SW480 (cell line): ENCODE data around the gene CLEC19A.
"Not testable (repeated sequence)": the region's sequence is repeated elsewhere in the genome, so short reads cannot be mapped to it uniquely, and the experiment has no call there.

Source experiments
- DNase-seq: peaks from one replicate; pipeline ENCODE4 v3.0.0-alpha.2; 2016; ENCODE audit warnings: low spot score

The CLEC19A gene

DNA sequence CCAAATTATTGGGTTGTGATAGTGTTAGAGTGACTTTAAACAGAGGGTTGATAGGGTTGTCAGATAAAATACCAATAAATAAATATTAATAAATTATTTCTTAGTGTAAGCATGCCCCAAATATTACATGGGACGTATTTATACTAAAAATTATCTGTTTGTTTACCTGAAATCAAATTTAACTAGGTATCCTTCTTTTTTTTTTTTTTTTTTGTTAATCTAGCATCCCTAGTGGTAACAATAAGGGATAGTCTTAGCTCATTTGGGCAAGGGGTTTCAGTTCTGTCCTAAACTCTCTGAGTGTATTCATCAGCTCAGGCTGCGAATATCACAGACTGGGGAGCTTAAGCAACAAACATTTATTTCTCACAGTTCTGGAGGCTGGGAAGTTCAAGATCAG, 1.3 kb downstream of the CLEC19A start:
- no peak for DNase-seq

DNA sequence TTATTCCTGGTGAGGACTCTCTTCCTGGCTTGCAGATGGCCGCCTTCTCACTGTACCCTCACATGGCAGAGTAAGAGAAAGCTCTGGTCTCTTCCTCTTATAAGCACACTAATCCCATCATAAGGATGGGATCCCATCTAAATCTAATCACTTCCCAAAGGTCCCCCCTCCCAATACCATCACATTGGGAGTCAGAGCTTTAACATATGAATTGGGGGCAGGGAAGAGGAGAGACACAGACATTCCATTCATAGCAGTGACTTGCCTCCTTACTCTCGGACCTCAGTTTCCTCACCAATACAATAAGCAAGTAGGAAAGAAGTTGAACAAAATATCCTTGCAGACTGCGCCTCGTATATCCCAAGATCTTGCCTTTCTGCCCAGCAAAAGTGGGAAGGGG, 1.7 kb downstream of the CLEC19A start:
- DNase-seq, result no peak

DNA sequence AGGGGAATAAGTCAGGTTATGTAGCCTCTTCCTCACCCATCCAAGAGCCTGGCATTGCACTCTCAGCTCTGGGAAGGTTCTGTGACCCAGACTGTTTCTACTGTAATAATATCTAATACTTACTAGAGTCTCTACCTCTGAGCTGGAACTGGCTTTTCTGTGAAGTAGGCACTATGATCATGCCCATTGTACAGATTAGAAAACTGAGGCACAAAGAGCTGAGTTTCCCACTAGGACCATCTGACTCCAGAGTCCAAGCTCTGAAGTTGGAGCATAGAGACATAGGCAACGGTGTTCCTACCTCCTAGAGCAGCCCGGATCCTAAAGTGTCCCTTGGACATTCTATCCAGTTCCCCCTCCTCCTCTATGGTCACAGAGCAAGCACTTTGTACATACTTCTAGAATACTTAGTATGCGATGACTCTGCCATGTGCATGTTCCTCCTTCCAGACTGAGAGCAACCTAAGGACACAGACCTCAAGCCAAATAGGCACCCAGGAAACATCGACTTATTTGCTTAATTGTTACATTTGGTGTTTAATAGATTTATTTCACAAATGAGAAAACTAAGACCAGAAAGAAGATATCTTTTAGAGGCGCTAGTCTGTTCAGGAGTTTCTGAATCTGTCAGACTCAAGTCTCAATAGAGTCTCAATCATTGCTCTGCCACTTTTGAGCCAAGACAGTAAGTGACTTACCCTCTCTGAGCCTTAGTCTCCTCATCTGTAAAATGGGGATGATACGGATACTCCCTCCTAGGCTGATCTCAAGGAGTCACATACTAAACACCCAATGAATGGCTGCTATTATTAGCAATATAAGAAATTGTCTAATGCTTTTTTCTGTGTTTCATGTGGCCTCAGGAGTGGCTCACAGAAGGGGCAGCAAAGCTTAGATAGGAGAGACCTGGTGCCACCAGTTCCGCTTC, 3.6 kb downstream of the CLEC19A start:
- no peak for DNase-seq

DNA sequence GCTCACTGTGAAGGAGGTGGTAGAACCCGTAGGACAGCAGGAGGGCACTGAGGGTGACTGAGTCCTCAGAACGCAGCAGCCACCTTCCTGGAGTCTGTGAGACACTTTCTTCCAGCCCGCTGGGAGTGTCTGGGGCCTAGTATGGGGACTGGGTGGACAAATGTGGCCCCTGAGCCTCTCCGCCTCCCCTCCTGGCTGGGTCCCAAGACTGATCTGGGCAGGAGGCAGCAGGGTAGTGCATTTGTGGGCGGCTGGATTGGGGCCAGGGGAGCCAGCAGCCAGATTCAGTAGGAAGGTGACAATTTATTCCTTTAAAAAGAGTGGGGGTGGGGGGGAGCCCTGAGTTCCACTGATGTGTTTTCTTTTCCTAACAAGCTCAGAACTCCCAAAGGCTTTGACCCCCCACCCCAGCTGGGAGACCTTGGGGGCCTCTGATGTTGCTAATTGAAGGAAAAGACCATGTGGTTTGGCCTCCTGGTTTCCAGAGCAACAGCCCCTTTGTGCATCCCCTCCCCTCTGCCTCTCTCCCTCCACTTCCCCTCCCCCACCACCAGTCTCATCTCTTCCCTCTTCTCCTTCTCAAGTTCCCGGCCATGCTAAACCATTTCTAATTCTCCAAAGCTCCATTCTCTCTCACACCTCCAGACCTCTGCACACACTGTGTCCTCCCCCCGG, 4.4 kb downstream of the CLEC19A start:
- DNase-seq, result no peak

DNA sequence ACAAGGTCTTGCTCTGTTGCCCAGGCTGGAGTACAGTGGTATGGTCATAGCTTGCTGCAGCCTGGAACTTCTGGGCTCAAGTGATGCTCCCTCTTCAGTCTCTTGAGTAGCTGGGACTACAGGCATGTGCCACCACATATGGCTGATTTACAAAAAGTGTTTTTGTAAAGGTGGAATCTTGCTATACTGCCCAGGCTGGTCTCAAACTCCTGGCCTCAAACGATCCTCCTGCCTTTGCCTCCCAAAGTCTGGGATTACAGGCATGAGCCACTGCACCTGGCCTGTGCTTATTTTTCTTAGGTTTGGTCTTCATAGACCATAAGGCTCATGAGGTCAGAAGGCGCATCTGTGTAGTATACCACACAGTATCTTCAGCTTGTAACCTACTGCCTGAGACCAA, 5.3 kb downstream of the CLEC19A start:
- no peak for DNase-seq

DNA sequence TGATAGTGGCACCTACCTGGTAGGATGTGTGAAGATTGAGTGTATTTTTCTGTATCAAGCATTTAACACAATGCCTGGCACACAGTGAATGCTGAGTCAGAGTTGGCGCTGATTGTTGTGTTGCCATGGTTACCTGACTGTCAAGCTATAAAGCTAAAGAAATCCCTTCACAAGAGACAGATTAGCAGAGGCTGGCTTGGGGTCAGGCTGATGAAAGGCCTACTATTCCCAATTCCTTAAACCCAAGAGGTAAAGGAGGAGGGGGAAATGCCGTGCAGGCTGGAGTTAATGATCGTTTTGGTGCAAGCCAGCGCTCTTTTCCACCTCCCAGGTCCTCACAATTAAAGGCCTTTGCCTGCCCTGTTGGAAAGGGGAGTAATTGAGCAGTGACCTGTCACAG, 5.9 kb downstream of the CLEC19A start:
- DNase-seq, result no peak

DNA sequence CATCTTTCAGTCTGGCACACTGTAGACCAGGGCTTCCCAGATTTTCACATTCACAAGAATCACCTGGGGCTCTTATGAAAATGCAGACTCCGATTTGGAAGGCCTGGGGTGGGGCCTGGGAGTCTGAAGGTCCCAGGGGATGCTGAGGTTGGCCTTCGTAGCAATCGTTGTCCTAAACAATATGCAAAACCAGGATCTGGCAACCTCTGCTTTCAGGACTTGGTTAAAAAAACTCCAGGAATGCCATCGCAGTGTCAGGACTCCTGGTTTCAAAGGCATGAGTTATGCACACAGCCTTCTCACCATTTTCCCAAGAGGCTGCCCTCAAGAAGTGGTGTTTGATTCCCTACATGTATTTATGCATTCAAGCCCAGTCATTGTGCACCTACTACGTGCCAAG, 6.7 kb downstream of the CLEC19A start:
- no peak for DNase-seq

DNA sequence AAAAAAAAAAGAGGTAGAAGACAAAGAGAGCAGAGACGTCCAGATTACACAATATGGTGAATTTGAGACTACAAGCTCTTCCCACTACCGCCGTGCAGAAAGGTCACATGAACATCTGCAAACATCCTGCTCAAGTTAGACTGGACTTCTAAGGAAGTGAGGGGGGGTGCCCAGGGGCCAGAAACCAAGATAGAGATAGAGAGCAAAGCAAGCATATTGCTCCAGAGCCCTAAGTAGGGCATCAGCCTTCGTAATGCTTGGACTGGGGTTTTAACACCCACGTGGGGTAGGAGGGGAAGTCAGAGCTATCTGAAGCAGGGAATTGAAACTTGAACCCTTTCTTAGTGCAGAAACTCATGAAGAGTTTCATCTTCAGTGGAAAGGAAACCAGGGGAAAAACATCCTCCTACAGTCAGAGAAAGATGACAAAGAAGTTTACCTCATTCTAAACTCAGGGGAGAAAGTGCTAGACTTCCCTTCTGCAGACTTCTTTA, 8.7 kb downstream of the CLEC19A start:
- DNase-seq, result no peak

DNA sequence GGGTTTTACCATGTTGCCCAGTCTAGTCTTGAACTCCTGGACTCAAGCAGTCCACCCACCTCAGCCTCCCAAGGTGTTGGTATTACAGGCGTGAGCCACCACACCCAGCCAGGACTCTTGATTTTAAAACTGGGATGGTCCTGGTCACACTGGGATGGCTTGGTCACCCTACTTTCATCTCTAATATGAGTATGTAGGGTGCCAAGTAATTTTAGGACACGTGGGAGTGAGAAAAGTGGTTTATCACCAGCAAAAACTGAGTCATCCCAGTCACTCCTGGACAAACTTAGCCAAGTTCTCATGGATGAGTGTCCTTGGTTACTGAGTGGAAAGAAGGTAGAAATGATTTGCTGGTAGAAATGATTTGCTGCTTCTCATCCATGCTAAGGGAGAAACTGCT, 9.9 kb downstream of the CLEC19A start:
- no peak for DNase-seq

DNA sequence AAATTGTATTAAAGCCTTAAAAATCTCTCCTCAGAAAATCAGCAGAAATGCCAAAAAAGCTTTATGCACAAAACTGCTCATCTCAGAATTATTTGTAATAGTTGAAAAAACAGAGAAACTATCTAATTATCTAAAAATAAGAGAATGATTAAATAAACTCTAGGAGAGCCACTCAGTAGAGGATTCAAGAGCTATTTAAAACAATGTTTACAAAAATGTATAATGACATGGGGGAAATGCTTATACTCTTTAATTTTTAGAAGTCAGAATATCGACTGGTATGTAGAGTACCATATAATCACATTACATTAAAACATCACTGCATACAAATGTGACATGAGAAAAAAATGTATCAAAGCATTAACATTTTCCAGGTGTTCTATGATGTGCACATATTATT, 11.9 kb downstream of the CLEC19A start:
- no peak for DNase-seq

DNA sequence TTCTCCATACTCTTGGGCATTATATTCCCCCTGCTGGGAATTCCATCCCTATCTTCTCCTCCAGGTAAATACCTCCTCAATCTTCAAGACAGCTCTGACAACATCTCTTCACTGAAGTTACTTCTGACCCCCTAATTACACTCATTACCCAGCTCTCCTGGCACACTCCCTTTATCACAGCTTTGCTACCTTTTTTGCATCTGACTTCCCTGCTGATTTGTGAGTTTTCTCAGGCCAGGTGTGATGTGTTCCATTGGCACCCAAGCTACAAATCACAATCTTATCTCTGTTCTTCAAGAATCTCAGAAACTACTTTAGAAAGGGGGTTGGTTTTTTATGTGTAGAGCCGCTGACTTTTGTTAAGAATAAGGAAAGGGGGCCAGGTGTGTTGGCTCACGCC, 14.0 kb downstream of the CLEC19A start:
- no peak for DNase-seq

DNA sequence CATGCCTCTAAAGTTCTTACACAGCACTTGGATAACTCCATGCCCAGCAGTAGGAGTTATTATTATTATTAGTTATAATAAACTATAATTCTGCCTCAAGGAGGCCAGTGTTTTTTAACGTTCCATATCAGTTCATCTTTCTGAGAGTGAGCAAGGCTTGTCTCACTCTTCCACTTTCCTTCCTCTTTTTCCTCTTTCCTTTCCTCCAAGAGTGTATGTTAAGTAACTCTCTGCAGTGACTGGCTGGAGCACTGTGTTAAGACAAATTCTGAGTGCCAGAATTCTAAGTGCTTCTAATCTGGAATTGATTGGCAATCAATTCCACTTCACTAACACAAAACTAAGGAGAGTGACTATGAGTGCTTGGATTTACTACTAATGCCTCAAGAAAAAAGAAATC, 16.4 kb downstream of the CLEC19A start:
- no peak for DNase-seq

DNA sequence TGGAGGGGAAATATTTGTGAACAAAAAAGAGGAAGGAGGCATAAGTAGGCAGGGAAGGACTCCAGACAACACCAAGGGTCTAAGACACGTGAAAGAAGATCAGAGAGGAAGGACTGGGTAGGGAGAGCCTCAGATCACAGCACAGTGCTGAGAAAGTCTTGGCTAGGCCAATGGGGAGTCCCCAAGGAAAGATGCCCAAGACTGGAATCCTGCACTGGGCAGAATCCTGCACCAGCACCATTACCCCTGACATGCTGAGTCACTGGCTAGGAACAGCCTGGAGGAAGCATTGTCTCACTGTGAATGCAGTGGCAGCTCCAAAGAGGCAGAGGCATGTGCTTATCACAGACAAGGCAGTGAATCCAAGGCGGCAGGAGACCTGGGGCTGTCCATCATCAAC, 19.2 kb downstream of the CLEC19A start:
- DNase-seq, result peak; percentile 12

DNA sequence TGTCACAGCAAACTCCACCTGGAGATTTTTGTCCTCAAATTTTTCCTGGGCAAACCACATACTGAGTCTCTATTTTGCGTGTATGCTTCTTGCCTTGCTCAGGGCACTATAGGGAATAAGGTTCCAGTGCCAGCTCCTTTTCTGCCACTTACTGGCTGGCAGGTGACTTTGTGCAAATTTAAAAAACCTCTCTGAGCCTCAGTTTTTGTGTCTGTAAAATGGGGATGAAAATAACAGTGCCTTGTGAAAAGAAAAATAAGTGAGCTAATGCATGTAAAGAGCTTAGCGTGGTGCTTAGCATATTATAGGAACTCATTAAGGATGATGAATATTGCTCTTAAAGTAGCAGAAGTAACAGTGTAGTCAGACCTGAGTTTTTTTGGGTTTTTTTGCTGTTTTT, 19.9 kb downstream of the CLEC19A start:
- no peak for DNase-seq

DNA sequence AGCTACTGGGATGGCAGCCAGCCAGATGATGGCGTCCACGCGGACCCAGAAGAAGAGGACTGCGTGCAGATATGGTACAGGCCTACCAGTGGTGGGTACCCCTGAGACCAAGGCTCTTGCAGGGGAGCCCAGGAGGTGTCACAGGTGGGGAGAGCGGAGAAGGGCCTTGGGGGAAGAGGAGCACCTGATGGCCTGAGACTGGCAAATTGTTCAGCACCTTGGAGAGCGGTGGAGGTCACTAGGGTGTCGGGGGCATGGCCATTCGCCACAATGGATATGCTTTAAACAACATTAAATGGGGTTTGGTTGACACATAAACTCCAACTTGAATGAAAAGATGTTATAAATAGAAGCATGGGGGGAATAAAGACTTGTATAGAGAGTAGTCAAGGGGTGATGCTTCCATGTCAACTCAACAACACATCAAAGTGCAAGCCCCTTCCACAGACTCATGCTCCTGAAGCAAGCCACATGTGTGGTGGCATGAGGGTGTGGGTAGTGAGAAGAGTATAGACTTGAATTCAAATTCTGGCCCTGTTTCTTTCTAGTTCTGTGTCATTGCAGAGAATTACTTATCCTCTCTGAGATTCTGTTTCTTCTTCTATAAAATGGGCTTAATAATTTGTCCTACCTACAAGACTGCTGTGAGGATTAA, 22.2 kb downstream of the CLEC19A start:
- DNase-seq, result no peak

DNA sequence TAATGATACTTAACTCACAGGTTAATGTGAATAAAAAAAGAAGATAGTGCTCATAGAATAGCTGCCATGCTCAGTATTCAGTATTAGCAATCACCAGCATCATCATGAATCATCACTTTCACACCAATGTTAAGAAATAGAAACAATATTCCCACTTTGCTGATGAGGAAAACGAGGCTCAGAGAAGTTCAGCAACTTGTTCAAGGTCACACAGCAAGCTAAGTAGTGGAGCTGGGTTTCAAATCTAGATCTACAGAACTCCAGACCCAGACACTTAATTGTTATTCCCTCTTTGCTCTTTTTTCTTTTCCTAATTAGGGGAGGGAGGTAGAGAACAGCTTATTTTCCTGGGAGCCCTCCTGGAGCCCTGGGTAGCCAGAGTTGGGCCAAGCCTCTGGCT, 22.9 kb downstream of the CLEC19A start:
- no peak for DNase-seq

DNA sequence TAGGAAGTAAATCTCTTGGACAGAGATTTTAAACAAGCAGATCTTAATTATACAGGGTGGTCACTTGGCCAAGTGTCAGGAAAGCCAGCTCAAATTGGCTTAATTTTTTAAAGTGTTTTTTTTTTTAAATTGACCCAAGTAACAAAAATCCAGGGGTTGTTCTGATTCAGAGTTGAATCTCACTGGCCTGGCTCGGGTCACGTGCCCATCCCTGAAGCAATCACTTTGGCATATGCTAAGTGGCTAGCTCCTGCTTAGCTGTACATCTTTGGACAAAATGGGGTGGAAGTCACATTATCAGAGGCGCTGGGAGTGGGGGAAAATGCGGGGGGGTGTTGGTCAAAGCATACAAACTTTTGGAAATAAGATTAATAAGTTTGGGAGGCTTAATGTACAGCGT, 23.6 kb downstream of the CLEC19A start:
- DNase-seq, result no peak

DNA sequence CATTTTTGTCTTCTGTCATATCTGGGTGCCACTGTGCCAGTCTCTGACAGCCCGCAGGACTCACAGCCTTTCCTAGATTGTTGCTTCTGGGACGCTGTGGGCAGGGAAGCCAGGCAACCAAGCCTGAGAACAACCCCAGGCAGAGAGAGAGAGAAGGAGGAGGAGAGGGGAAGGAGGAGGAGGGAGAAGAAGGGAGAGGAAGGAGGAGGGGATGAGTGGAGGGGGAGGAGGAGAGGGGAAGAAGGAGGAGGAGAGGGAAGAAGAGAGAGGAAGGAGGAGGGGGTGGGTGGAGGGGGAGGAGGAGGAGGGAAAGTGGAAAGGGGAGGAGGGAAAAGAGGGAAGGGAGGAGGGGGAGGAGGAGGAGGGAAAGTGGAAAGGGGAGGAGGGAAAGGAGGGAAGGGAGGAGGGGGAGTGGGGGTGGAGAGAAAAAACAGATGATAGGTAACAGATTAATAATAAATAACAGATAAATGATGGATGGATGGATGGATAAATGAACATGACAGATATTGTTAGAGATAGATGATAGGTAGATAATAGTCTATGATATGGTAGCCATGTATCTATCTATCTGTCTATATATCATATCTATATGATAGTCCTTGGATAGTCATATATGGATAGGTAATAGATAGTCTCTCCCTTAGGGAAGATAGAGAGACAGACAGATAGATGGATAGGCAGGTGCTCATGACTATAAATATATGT, 29.3 kb downstream of the CLEC19A start:
- no peak for DNase-seq

DNA sequence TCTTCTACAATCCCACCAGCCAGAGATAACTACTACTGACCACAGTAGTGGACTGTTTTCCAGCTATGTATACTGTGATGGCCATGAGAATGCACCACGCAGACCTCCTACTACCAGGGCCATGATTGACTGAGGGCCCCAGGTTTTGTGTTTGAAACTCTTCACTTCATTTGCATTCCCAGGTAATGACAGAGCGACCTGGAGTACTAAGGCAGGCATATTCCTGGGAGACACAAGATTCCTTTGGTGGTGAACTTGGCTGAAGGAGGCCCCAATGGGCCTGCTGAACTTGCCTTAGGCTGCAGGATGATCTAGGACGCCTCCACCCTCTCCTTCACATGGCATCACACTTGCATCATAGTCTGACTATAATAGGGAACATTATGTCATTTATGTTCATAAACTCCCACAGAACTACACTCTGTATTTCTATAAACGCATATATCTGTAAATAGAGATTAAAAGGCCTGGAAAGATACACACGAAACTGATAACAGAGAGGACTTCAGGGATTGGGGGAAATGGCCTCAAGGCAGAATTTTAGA, 30.4 kb downstream of the CLEC19A start:
- no peak for DNase-seq

DNA sequence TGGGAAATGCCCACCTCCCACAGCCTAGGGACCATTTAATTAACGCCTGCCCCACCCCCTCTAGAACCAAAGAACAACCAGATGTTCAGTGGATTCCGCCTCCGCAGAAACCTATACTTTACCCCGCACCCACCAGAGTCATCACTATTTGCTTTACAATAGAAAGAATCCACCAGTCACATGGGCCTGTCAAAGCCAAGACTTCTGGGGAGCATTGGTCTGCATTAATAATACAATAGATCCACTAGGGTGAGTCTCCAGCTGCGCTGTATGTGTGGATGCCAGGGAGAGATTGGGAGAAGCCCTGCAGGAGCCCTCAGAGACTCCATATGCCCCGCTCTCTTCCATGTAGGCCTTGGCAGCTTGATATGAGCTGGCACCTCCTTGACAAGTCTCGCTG, 31.3 kb downstream of the CLEC19A start:
- no peak for DNase-seq

DNA sequence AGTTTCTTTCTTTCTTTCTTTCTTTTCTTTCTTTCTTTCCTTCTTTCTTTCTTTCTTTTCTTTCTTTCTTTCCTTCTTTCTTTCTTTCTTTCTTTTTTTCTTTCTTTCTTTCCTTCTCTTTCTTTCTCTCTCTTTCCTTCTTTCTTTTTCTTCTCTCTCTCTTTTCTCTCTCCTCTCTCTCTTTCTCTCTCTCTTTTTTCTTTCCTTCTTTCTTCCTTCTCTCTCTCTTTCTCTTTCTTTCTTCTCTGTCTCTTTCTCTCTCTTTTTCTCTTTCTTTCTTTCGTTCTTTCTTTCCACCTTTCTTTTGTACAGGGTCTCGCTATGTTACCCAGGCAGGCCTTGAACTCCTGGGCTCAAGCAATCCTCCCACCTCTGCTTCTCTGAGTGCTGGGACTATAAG, 35.7 kb downstream of the CLEC19A start:
- not testable (repeated sequence) for DNase-seq

DNA sequence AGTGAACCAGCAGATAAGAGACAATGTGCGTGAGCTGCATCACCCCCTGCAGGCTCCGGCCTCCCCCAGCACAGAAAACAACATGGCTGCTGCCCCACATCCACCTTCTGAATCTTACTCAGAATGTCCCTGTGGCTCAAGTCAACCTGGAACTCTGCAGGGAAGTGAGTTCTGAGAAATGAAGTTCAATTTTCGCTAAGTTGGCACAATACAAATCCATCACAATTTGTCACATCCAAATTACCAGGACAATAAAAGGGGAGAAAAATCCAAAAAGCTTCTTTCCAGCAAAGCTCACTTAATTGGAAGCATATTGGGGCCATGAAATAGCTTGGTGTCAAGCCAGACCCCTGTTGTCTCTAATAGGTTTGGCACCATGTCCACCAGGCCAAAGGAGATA, 38.1 kb downstream of the CLEC19A start:
- no peak for DNase-seq
